RCC 7860 (cell line): ENCODE data around the gene LRSAM1.
A peak's percentile ranks its signal among the peaks of the same experiment; 100 is the strongest.

Experiments used
- DNase-seq: peaks from one replicate; pipeline ENCODE4 v3.0.0-alpha.2; 2015; ENCODE audit warnings: low spot score
- FAIRE-seq: peaks from 2 replicates; lab custom pipeline; 2012; peaks lifted over from hg19 to GRCh38; lab: Jason Lieb, UNC

The LRSAM1 gene

DNA sequence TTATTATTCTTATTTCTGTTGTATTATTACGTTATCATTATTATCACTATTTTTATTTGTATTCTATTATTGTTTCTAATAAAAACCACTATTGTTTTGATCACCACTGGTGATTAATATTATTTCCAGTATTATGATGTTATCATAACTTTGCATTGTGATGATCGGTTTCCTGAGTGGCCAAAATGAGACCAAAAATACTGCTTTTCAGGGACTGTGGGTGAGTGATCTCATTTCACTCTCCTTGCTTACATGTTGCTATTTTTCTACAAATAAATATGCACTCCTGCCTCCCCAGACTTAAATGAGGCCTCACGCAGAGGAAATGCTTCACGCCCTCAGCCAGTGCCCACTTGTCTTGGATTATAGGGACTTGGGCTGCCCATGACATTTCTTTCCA, 78.4 kb downstream of the LRSAM1 start:
- FAIRE-seq, result no peak
- DNase-seq, result no peak

DNA sequence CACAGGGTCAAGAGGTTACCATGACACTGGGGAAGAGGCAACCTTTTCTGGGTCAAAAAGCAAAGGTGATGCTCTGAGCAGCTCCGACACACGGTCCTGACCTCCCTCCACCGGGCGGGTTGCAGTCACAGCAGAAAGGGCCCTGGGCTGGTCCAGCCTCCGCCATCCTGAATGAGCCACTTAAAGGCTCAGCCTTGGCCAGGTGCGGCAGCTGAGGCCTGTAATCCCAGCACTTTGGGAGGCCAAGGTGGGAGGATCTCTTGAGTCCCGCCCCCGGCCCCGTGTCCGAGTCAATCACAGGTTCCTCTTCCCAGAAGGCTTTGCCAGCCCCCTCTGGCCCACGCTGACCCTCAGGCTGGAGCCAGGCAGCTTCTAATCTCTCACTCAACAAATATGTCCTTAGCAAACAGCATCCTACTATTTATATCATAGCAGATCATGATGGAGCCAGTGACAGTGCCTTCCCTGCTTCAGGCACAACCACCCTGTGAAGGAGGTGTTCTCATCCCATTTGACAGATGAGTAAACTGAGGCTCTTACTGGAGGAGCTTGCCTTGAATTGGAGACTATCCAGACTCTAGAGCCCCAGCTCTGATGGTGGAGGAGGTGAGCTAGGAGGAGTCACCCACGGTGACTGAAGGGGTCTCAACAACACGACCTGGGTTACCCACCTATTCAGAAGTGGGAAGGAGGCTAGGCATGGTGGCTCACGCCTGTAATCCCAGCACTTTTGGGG, 79.1 kb downstream of the LRSAM1 start:
- DNase-seq, result no peak
- no peak for FAIRE-seq

DNA sequence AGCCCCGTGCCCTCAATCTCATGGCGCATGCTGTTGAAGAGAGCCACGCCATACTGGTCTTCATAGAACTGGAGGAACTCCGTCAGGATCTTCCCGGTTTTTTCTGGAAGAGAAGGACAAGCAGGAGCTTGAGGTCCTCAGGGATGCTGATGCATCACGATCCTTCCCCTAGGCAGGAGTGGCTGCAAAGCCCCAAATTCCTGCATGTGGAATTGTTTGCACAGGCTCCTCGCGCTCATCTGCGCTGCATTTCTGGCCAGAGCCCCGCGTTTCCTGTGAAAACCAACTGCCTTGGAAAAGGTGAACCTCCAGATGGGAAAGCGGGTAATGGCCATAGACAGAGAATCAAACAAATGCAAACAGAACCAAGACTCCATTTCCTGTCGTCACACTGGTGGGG, 80.4 kb downstream of the LRSAM1 start:
- DNase-seq, result no peak
- no peak for FAIRE-seq

DNA sequence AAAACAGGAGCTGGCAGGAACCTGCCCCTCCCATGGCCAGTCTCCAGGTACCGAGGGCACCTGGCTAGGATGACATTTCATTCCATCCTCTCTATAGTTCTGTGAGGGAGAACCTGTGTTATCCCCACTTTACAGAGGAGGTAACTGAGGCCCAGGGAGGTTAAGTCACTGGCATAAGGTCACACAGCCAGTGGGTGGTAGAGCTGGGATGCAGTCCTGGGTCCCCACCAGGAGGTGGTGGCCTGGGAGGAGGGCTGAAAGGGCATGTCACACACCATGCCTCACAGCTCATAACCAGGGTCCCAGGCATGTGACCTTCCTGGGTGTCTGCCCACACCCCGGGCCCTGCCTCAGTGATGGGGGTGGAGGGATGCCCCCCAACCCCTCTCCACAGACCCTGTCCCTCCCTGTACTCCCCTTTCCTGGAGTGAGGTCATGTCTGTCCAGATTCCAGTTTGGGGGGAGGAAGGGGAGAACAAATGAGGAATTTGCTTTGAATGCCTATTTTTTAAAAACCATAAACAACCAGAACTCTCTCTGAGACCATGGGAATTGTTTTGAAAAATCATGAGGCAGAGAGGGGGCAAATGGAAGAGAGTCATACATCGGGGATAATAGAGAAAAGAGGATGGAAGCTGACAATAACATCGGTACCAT, 83.1 kb downstream of the LRSAM1 start:
- DNase-seq (no peak), FAIRE-seq (no peak)

DNA sequence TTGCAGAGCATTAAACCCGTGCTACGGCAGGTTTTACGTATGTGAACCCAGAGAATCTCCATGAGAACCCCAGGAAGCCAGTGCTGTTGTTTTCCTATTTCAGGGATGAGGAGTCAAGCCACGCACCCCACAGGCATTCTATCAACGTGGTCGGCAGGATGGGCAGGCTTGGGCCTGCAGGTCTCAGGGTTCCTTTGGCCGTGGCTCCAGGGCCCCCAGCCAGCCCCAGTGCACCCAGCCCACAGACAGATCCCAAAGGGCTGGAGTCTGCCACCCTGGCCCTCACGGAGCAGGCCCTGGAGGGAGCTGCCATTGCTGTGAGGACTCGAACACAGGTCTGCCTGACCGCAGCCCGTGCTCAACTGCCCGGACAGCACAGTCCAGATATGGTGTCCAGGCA, 83.6 kb downstream of the LRSAM1 start:
- DNase-seq (no peak), FAIRE-seq (no peak)

GRCh38 chr9:127535396-127535795, 84.1 kb downstream of the LRSAM1 start:
- DNase-seq (no peak), FAIRE-seq (no peak)

GRCh38 chr9:127535834-127536233, 84.5 kb downstream of the LRSAM1 start:
- FAIRE-seq, result no peak

DNA sequence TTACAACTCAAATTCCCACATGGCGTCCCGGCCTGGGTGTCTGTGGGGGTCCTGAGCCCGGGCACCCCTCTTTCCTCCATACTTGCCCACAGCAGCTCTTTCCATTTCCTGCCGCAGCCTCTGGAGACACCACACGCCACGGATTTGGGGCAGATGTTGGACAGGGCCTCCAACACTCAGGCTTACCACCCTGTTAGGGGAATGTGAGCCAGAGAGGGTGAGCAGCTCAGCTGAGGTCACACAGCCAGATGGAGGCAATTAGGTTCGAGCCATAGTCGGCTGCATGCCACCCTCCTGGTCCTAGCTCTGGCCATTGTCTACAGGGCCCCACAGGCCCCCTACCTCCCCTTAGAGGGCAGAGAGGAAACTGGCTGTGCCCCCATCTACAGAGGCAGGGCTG, 85.2 kb downstream of the LRSAM1 start:
- DNase-seq, result no peak
- FAIRE-seq, result no peak

More at GRCh38 chr9:127535834-127536233, 84.5 kb downstream of the LRSAM1 start:
- no peak for DNase-seq

DNA sequence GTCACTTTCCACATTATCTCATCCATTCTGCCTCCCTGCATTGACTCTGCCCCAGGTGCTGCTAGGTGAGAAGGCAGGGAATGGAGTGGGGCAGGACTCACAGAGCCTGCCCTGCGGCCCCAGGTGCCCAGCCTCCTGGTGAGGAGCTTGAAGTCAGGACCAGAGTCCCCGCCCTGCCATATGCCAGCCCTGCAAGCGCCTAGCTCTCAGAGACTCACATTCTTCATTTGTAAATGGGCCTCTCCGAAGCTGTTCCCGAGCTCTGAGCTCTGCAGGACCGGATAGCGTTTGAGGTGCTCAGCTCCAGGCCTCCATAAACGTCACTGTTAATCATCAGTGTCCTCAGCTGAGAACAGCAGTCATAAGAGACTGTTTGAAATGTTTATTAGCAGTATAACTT, 85.7 kb downstream of the LRSAM1 start:
- no peak for FAIRE-seq
- no peak for DNase-seq

GRCh38 chr9:127537792-127538191, 86.5 kb downstream of the LRSAM1 start:
- no peak for DNase-seq
- FAIRE-seq, result no peak

- DNase-seq (no peak), FAIRE-seq (no peak)
Measured at GRCh38 chr9:127538849-127539258, 87.5 kb downstream of the LRSAM1 start.

DNA sequence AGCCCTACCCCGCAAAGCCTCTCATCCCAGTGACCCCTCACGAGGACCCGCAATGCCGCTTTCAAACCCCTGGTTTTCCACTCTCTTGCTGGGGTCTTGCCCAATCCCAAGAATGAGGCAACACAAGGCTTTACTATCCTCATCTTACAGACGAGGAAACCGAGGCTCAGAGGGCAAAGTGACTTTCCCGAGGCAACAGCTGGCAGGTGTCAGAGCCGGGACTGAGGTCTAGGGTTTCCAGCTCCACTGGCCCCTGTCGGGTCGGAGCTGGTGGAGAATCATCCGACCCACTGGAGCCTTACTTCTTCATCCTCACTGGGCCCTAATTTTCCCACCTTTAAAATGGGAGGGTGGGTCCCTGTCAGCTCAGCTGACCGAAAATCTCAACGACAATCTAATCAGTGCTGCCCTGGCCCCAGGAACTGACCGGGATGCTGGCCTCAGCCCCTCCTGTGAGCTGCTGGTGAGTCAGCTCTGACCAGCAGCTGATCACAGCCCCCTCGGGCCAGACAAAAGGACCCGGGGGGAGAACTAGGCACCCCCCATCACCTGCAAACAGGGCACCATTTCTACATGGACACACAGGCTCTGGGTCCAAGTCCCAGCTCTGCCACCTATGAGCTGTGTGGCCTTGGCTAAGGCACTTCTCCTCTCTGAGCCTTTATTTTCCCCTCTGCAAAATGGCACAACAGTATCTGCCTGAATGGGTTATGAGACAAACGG, 88.1 kb downstream of the LRSAM1 start:
- no peak for DNase-seq
- no peak for FAIRE-seq

- DNase-seq (no peak), FAIRE-seq (no peak)
Measured at GRCh38 chr9:127539982-127540663, 88.8 kb downstream of the LRSAM1 start.

- FAIRE-seq (no peak), DNase-seq (no peak)
Measured at GRCh38 chr9:127540664-127541041, 89.3 kb downstream of the LRSAM1 start.

DNA sequence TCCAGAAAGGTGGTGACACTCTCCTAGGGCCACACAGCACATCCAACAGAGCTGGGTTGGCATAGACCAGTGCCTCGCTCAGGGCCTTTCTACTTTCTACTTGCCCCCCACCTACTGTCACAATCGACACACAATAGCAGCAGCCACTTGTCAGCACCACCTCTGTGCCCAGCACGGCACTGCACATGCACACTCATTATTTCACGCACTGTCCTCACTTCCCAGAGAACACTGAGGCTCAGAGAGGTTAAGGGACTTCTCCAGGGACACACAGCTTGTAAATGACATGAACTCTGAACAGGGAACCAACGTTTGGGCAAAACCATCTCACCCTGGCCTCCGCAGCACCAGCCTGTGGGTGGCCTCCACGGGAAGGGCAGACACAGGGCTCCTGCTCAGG, 89.9 kb downstream of the LRSAM1 start:
- FAIRE-seq, result no peak
- DNase-seq, result no peak

DNA sequence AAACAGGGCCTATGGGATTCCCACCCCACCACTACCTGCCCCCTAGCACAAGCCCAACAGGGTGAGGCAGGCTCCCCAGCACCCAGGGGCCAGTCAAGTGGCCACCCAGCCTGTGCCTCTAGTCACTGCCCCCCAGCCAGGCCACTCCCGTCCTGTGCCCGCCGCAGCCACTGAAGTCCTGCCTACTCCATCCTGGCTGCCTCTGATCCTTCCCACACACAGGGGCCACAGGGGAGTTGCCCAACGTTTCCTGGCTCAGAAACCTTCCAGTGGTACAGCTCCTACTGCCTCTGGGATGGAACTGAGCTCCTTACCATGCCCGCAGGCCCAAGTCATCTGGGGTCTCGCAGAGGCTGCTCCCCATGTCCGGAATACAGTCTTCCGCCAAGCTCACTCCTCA, 90.6 kb downstream of the LRSAM1 start:
- DNase-seq, result no peak
- no peak for FAIRE-seq

DNA sequence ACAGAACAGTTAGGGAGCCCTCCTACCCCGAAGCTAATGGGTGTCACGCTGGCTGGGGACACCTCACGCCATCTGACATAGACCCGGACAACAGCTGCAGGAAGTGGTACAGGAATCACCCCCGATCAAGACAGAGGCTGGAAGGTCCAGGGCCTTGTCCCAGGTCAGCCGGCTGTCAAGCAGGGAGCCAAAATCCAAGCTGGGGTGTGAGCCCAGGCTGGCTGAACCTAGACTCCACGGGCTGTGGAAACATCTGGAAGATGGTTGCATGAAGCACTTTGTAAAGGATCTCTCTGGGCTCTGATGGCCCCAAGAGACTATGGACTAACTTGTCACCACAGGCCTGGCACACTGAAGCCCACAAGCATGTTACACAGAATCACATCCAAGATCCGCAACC, 91.9 kb downstream of the LRSAM1 start:
- FAIRE-seq (no peak), DNase-seq (no peak)

GRCh38 chr9:127543973-127544533, 92.7 kb downstream of the LRSAM1 start:
- DNase-seq, result no peak
- no peak for FAIRE-seq

GRCh38 chr9:127545196-127546124, 94.2 kb downstream of the LRSAM1 start:
- peak; percentile 99 for DNase-seq
- FAIRE-seq, result peak; percentile 98
